ENCODE data around the gene TMEM190.

Gene TMEM190

GRCh38 chr19:55373993-55374757 is 2.5 kb upstream of the TMEM190 start:
- H3K4me3 ChIP-seq (ENCODE audit: low read depth, low read length) = no peak overlapping the region
- TF ChIP-seq CTCF (IDR thresholded peaks at IDR 0.05; ENCODE audit: control insufficient read depth, extremely low read depth, insufficient read depth) = no peak
- no peak for DNase-seq (ENCODE audit: low read depth)

DNA sequence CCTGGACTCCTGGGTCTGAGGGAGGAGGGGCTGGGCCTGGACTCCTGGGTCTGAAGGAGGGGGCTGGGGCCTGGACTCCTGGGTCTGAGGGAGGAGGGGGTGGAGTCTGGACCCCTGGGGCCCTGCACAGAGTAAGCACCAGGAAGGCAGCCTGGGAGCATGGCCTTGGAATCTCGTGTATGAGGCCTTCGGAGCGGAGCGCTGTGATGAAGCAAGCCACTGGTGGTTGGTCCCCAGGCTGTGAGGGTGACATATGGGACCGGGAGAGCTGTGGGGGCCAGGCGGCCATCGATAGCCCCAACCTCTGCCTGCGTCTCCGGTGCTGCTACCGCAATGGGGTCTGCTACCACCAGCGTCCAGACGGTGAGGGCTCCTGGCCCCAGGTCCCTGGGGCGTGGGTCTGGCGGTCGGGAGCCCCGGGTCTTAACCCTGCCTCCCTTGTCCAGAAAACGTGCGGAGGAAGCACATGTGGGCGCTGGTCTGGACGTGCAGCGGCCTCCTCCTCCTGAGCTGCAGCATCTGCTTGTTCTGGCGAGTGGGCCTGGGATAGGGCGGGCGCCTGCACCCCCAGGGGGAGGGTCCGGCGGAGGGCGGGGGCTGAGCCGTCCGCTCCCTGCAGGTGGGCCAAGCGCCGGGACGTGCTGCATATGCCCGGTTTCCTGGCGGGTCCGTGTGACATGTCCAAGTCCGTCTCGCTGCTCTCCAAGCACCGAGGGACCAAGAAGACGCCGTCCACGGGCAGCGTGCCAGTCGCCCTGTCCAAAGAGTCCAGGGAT is 918 bp downstream of the TMEM190 start:
- H3K4me3 ChIP-seq (ENCODE audit: low read depth, low read length) = no peak overlapping the region
- TF ChIP-seq CTCF (IDR thresholded peaks at IDR 0.05; ENCODE audit: control insufficient read depth, extremely low read depth, insufficient read depth) = no peak
- no peak for DNase-seq (ENCODE audit: low read depth)

GRCh38 chr19:55379174-55379573 is 2.5 kb downstream of the TMEM190 start:
- DNase-seq (ENCODE audit: low read depth) = no peak
- no peak for TF ChIP-seq CTCF (IDR thresholded peaks at IDR 0.05; ENCODE audit: control insufficient read depth, extremely low read depth, insufficient read depth)
- H3K4me3 ChIP-seq (ENCODE audit: low read depth, low read length) = no peak overlapping the region

DNA sequence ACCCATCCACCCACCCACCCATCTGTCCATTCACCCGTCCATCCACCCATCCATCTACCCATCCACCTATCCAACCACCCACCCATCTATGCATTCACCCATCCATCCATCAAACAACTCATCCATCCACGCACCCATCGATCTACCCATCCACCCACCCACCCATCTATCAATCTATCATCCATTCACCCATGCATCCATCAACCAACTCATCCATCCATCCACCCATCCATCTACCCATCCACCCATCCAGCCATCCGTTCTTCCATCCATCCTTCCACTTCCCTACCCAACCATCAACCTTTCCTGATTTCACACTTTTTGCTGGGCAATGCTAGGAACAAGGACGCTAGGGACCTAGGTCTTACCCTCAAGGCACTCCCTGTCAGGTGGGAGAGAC is 5.4 kb downstream of the TMEM190 start:
- H3K4me3 ChIP-seq (ENCODE audit: low read depth, low read length) = no peak overlapping the region
- DNase-seq (ENCODE audit: low read depth) = no peak
- TF ChIP-seq CTCF (IDR thresholded peaks at IDR 0.05; ENCODE audit: control insufficient read depth, extremely low read depth, insufficient read depth) = no peak

- no peak for TF ChIP-seq CTCF (IDR thresholded peaks at IDR 0.05; ENCODE audit: control insufficient read depth, extremely low read depth, insufficient read depth)
- no peak for DNase-seq (ENCODE audit: low read depth)
- H3K4me3 ChIP-seq (ENCODE audit: low read depth, low read length) = peak overlapping the region; percentile 69
Measured at GRCh38 chr19:55382522-55383054, 6.0 kb downstream of the TMEM190 start.

GRCh38 chr19:55383279-55384130 is 6.9 kb downstream of the TMEM190 start:
- peak overlapping the region; percentile 89 for H3K4me3 ChIP-seq (ENCODE audit: low read depth, low read length)
- TF ChIP-seq CTCF (IDR thresholded peaks at IDR 0.05; ENCODE audit: control insufficient read depth, extremely low read depth, insufficient read depth) = peak; percentile 37; the same call in 1 of the 2 replicates
- no peak for DNase-seq (ENCODE audit: low read depth)
